Activated naive CD4-positive, alpha-beta T cell treated with Interleukin-2 at 50 U/mL for 16 hours (primary cell): Measurements from ENCODE around the gene MARVELD3.
"Not testable (repeated sequence)": the region's sequence is repeated elsewhere in the genome, so short reads cannot be mapped to it uniquely, and the experiment has no call there.

ENCODE experiments used
- DNase-seq: peaks from one replicate; pipeline ENCODE4 v3.0.0-alpha.2; 2020

MARVELD3 gene

GRCh38 chr16:71673582-71673973 is 47.6 kb downstream of the MARVELD3 start:
- no peak for DNase-seq

GRCh38 chr16:71674229-71674628 is 48.2 kb downstream of the MARVELD3 start:
- DNase-seq, result no peak

GRCh38 chr16:71675380-71675779 is 49.4 kb downstream of the MARVELD3 start:
- DNase-seq, result no peak

- DNase-seq, result no peak
These were observed 50.3 kb downstream of the MARVELD3 start for GRCh38 chr16:71676236-71676635.

- DNase-seq, result no peak
These were observed 55.4 kb downstream of the MARVELD3 start for GRCh38 chr16:71681360-71681759.

GRCh38 chr16:71684280-71684679 is 58.3 kb downstream of the MARVELD3 start:
- not testable (repeated sequence) for DNase-seq
